Measurements from ENCODE around the gene CLRN2.
"Not testable (repeated sequence)": the region's sequence is repeated elsewhere in the genome, so short reads cannot be mapped to it uniquely, and the experiment has no call there.

Gene CLRN2

DNA sequence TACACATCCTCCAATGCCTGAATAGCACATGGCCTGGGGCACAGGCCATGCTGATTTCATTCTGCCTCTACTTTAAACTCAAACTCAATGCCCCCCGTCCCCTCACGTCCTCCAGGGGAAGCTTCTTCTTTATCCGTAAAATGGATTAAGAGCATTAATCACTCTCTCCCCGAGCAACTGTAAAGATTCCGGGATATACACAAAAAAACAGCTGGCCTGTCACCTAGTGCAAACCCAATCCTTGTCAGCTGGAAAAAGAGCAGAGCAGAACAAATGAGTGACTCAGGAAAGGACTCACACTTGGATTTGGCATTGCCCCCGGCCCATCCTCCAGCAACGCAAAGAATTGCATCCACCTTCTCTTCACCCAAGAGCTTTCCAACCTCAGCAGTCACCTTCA is 10.9 kb upstream of the CLRN2 start:
- no peak for DNase-seq (ENCODE audit: low read depth)

DNA sequence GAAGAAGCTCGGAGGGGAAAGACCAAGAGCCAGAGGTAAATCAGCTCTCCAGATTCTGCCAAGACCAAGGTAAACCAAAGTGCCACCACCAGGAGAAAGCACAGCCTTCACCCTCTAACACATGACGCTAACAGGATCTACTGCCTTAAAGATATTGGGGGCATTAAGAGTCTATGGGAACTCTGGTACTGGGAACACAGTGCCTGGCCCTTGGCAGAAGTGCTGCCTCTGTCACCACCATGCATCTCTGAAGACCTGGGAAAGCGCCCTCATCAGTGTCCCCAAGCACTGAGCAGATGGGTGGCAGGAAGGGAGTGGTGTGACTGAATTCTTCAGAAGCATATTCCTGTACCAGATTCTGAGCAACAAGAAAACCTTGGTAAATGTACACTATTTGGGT is 4.4 kb upstream of the CLRN2 start:
- DNase-seq (ENCODE audit: low read depth): no peak

DNA sequence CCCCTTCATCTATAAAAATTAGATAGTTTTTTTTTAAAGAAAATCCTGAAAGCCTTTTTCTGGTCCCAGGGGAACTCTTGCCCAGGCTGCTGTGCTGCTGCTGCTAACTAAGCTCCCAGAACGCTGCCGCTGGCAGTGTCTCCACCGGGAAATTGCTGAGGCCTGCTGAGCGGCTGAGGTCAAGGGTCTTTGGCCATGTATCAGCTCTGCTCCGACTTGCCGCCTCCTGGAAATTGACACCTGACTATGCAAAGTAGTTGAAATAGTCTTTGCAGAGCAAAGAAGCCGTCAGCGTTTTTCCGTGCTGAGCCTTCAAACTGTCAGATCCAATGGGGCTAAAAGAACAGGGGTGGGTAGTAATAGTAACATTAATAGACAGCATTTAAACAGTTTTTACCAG is 3.9 kb upstream of the CLRN2 start:
- DNase-seq (ENCODE audit: low read depth): no peak

DNA sequence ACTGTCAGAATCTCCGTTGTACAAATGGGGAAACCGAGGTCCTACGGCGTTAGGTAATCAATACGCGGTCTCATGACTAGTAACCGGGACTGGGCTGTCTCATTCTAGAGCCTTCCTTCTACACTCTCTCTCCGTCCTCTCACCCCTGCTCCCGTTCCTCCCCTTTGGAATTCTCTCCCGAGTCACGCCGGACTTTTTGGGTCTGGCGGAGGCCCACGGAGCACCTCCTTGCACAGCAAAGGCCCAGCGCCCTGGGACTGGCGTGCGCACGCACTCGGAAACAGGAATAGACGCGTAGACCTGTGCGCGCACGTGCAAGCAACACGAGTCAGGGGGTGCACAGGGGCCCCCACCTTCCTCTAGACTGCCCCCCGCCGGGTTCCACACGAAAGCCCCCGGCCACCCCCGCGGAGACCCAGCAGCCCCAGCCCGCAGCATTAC is 3.4 kb upstream of the CLRN2 start:
- no peak for DNase-seq (ENCODE audit: low read depth)

DNA sequence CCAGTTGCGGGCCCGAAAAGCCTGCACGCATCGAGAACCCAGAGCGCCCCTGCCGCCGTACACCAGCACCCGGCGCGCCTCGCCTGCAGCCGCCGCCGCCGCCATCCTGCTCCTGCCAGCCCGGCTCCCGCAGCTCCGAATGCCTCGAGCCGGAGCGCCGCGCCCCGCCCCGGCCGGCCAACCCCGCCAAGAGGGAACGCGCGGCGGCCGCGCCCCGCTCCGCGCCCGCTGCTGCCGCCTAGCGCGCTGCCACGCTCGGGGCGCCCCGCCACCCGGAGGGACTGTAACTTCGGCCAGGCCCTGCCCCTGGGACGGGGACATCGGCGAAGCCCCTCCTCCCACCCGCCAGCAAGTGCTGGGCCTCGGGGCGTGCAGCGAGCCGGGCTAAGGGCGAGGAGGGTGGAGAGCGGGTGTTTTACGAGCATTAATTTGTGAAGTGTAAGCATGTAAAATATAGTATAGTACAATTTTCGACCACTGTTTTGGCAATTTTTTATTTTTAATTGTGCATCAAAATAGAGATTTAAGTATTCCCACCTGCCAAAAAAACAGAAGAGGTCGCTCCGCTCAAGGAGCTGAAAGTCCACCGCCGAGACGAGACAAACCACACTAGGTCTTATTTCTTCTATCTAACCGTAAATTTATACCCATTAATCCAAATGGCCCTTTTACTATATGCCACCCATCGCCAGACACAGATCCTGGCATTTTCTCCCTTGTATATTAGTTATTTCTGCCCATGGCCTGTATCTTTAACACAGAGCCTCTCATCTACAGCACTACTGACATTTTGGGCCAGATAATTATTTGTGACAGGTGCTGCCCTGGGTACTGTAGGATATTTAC is 2.8 kb upstream of the CLRN2 start, which contains the start of gene QDPR:
Gene QDPR, minus strand, starts transcription at position 141 of the 846 bp plus-strand sequence. Its CDS starts 36 bp downstream, at position 105.
- DNase-seq (ENCODE audit: low read depth): no peak

DNA sequence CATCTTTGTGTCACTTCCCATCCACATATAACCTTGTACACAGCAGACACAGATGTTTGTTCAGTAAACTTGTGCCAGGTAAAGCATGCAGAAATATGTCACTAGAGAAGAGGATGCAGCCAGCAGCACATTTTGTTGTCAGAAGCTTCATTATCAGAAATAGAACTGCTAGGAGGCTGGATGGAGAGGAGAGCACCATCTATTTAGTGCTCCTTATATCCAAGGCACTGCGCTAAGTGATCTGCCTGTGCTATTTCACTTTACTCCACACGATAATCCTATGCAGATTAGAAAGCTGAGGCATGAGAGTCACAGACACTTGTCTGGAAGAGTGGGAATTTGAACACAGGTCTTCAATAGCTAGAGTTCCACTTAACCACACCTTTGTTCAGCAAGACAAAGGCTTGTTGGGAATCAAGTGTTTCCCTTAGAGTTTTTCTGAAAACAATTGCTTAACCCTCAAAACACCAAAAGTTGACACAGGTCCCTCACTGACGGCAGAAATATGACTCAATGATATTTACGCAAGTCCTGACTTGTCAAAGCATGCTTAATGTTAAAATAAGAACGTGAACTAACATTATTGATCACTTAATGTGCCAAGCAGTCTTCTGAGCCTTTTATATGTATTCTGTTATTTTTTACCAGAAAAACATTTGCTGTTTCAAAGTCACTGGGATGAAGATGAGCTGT is 1.8 kb upstream of the CLRN2 start:
- DNase-seq (ENCODE audit: low read depth): no peak

DNA sequence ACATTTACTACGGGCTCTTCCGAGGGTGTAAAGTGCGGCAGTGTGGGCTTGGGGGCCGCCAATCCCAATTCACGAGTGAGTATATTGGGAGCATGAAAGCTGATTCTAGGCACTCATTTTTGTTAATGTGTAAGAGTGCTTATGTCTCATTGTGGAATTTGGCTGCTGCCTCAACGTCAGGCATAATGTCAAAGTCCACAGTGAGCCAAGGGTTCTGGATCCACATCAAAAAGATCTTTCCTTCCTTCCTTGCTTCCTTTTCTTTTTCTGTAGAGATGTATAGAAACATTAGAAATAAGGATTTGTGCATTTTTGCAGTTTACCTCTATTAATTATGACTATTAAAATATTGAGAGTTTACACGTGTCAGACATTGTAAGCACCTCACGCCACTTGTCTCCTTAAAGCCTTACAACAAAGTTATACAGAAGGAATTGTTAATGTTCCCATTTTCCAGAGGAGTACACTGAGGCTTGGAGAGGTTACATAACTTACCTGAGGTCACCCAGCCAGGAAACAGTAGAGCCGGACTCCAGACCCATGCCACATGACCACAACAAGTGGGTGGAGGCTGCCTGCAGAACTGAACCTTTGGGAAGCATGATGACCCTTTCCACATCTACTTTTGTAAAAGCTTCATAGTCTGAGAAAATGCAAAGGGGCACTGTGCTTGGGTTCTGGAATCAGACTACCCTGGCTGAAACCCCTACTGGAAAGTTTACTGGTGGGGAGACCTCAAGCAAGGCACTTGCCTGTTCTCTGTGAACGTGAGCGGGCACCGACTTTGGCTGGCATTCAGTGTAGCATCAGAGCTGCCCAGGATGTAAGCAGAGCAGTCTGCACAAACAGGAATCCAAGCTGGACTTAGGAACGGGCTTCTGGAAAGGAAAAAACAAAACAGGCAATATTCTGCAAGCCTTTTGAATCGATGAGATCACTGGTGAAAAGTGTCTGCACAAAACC is 761 bp downstream of the CLRN2 start:
- no peak for DNase-seq (ENCODE audit: low read depth)

DNA sequence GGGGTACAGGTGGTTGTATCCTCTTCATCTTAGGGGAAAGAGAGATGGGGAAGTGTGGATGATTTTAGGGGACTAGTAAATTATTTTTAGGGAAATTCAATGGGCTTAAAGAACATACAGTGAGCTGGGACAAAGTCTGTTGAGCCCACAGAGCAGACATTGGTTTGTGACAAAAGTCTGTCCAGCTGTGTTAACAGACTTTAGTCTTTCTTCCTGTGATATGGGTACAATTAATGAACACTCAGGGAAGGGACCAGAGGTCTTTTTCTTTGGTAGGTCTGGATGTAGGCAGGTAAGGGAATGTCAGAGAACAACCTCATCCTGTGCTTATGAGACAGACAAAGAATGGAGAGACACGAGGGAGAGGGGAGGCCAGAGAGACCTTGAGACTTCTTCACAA is 2.0 kb downstream of the CLRN2 start:
- DNase-seq (ENCODE audit: low read depth): no peak

DNA sequence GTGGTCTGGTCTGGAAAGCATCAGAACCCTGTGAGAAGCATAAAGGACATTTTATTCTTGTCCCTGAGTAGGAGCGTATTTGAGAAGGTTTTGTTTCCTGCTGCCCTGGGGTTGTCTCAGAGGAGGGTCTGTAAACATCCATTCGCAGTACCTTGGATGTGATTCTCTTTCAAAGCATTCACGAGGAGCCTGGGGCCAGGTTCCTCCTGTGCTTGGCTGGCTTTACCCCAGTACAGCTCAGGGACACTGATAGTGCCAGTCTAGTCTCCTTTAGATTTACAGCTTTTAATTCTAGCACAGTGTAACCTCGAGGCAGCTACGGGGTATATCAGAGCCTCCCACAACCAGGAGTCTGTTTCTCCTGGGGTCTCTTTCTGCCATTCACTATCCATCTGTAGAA is 2.7 kb downstream of the CLRN2 start:
- DNase-seq (ENCODE audit: low read depth): no peak

DNA sequence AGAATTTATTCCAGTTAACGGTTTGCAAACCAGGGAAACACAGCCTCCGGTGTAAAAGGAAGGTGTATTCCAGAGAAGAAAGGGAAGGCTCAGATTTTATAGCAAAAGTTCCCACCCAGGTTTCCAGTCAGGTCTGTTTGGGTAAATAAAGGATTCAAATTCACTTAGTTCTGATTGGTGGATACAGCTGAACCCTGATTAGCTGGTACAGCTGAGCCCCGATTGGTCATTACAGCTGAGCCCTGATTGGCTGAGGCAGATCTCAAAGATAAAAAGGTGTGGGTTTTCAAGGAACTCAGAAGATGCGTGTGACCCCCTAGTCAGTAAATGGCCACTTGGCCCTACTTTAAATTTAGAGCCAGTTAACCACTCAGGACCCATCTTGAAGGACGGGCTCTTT is 6.6 kb downstream of the CLRN2 start:
- no peak for DNase-seq (ENCODE audit: low read depth)

DNA sequence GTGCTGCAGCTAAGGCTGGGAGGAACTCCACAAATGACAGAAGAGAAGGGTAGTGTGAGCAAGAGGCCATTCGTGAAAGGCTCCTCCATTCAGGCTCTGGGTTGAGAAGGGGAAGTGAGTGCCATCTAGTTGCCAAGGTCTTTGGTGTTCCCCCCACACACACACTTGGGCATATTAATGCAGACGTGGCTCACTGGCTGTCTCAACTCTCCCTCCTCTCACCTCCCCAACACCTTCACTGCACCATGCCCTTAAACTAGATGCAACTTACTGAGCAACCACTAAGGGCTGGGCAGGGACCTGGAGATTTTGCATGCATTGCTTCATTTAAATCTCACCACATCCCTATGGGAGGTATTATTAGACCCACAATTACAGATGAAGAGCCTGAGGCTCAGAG is 8.7 kb downstream of the CLRN2 start:
- no peak for DNase-seq (ENCODE audit: low read depth)

DNA sequence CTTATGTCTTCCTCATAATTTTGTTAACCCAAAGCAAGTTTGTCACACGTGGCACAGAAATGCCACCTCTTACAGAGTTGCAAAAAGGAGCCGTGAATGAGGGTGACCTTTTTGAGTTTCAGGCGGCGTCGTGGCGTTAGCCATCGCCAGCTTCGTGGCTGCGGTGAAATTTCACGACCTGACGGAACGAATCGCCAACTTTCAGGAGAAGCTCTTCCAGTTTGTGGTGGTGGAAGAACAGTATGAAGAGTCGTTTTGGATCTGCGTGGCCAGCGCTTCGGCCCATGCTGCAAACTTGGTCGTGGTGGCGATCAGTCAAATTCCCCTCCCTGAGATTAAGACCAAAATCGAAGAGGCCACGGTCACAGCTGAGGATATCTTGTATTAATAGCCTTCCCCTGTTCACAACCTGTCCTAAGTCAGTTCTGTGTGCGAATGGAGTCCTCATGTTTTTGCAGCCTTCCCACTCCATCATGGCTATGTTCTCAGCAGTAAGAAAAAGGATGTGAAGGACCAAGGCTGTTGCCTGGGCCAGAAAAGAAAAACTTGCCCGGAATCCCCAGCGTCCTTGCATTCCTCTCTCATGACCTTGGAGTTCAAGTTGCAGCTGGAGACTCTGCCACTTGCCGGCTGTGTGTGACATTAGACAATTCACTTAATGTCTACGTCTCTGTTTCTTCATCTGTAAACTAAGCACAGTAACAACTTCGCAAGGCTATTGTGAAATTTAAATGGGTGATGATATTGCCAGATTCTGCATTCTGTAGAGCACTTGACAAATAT is 11.9 kb downstream of the CLRN2 start:
- no peak for DNase-seq (ENCODE audit: low read depth)

DNA sequence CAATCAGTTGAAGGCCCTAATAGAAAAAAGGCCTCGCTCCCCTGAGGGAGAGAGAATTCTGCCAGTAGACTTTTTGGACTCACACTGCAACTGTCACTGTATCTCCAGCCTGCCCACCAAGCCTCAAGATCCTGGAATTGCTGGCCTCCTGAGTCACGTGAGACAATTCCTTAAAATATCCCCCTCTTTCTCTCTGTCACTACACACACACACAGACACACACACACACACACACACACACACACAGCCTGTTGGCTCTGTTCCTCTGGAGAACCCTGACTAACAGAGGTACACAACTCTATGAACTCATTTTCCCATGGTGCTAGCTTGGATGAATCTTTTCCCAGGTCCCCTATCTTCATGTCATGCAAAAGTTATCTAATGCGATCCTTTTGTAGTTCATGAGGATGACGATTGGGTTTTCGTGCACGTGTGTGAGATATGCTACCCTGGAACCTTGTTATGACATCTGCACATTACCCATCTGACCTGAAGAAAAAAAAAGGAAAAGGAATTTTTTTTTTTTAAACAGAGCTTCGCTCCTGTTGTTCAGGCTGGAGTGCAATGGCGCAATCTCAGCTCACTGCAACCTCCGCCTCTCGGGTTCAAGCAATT is 13.7 kb downstream of the CLRN2 start:
- no peak for DNase-seq (ENCODE audit: low read depth)

DNA sequence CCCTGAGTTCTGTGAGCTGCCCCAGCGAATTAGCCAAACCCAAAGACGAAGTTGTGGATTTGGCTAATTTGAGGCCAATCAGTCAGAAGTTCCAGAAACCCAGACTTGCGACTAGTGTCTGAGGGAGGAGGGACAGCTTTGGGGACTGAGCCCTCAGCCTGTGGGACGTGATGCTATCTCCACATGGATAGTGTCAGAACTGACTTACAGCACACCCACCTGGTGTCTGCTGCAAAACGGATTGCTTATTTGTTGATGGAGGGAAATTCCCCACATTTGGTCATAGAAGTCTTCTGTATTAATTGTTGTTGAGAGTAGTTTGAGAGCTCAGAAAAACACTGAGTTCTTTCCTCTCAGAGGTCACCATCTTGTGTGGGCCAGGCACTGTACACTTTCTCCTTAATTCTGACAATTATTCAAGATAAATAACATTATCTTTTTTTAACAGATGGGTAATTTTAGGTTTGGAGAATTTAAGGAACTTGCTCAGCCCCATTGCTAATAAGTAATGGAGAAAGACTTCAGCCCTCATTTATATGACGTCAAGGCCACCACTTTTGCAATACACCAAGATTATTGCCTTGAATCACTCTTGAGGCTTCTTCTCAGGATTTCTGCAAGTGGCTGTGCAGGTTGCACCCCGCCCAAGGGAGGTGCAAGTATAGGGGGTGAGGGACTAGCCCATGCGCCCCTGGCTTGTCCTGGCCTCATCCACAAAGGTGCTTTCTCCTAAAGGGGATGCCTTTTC is 16.7 kb downstream of the CLRN2 start:
- no peak for DNase-seq (ENCODE audit: low read depth)

DNA sequence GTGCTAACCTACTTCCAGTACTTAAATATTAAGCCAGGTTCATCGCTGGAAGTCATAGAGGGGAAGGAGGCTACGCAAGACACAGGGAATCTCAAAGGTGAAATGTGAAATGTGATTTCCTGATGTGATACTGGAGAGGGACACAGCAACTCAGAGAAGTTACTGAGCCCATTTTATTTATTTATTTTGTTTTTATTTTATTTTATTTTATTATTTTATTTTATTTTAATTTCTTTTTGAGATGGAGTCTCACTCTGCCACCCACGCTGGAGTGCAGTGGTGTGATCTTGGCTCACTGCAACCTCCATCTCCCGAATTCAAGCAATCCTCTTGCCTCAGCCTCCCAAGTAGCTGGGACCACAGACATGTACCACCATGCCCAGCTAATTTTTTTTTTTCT is 19.7 kb downstream of the CLRN2 start:
- DNase-seq (ENCODE audit: low read depth): no peak

DNA sequence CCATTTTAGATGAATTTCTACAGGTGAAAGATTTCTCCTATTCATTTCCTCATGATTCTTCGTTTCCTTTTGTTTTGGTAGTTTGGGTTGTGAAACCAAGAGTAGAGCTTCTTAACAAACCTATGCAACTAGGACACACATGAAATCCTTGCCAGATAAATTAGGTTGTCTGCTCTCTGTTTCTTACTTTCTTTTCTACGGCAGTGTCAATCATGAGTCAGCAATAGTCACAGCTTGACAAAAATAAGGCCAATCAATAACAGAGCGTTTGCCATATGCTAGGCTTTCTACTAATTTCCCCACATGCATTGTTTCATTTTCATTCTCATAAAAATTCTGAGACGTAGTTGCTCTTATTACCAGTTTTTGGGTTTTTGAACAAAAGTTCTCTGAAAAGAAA is 20.3 kb downstream of the CLRN2 start:
- DNase-seq (ENCODE audit: low read depth): no peak

DNA sequence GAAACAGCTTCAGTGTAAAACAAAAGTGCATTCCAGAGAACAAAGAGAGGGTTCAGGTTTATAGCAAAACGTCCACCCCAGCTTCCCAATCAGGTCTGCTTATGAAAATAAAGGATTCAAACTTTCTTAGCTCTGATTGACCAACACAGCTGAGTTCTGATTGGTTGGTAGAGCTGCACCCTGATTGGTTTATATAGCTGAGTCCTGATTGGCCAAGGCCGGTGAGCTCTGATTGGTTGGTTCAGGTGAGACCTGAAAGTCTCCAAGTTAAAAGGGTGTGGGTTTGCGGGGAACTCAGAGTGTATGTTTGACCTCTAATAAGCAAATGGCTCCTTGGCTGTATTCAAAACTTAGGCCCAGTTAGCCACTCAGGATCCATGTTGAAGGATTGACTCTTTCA is 20.9 kb downstream of the CLRN2 start:
- DNase-seq (ENCODE audit: low read depth): no peak

DNA sequence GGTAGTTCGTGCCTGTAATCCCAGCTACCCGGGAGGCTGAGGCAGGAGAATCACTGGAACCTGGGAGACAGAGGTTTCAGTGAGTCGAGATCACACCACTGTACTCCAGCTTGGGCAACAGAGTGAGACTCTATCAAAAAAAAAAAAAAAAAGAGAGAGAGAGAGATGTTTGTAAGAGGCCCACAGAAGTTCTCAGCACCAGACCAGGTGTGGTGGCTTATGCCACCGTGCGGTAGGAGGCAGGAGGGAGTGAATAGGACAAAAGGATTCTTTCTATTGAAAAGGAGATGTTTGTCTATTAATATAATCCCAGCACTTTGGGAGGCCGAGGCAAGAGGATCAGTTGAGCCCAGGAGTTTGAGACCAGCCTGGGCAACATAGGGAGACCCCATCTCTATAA is 22.1 kb downstream of the CLRN2 start:
- DNase-seq (ENCODE audit: low read depth): not testable (repeated sequence)

DNA sequence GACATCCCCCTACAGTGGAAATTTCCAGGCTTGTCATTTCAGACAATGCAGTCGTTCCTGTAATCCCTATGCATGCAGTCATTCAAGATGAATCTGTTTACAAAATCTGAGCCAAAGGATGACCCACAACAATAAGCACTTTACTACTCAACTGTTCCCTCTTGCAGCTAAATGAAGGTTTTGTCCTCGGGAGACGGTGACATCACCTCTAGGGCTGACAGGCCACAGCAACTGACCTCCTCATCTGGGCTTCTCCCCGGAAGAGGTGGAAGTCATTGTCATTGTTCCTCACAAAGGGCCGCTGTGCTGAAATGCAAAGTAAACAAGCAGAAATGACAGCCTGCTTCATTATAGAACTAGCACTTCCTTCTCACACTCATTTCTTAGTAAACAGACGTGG is 29.2 kb downstream of the CLRN2 start:
- DNase-seq (ENCODE audit: low read depth): no peak

DNA sequence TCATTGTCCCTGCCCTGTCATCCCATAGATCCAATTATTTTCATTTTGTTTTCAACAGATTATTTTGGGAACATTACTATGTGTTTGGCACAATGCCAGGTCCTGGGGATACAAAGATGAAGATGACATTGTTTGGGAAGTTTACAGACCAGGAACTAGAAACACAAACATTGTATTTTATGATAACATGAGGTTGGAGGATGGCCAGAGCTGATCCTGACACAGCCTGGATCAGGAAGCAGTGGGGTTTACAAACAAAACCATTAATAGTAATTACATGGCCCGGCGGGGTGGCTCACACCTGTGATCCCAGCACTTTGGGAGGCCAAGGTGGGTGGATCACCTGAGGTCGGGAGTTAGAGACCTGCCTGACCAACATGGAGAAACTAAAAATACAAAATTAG is 29.9 kb downstream of the CLRN2 start:
- no peak for DNase-seq (ENCODE audit: low read depth)

All from non-pigmented ciliary epithelial cell (primary cell).